ENCODE results near the gene WDR64.
"Not testable (repeated sequence)": the region's sequence is repeated elsewhere in the genome, so short reads cannot be mapped to it uniquely, and the experiment has no call there.

The WDR64 gene

GRCh38 chr1:241660424-241660972, 8.4 kb downstream of the WDR64 start:
- DNase-seq = no peak

GRCh38 chr1:241666419-241666818, 14.3 kb downstream of the WDR64 start:
- DNase-seq = no peak

GRCh38 chr1:241672301-241672700, 20.2 kb downstream of the WDR64 start:
- no peak for DNase-seq

GRCh38 chr1:241674805-241675384, 22.8 kb downstream of the WDR64 start:
- no peak for DNase-seq

- peak; percentile 15 for DNase-seq
These were observed 23.9 kb downstream of the WDR64 start for GRCh38 chr1:241675983-241676382.

- DNase-seq = peak; percentile 16
These were observed 25.1 kb downstream of the WDR64 start for GRCh38 chr1:241677201-241677600.

GRCh38 chr1:241678536-241678935, 26.5 kb downstream of the WDR64 start:
- DNase-seq = no peak

GRCh38 chr1:241679404-241679803, 27.3 kb downstream of the WDR64 start:
- no peak for DNase-seq

- no peak for DNase-seq
These were observed 27.9 kb downstream of the WDR64 start for GRCh38 chr1:241679961-241680360.

GRCh38 chr1:241681861-241682448, 29.9 kb downstream of the WDR64 start:
- not testable (repeated sequence) for DNase-seq

- no peak for DNase-seq
These were observed 30.8 kb downstream of the WDR64 start for GRCh38 chr1:241682921-241683320.

- DNase-seq = no peak
These were observed 32.0 kb downstream of the WDR64 start for GRCh38 chr1:241684108-241684507.

- no peak for DNase-seq
These were observed 36.9 kb downstream of the WDR64 start for GRCh38 chr1:241688940-241689368.

- no peak for DNase-seq
These were observed 43.4 kb downstream of the WDR64 start for GRCh38 chr1:241695246-241696171.

GRCh38 chr1:241696172-241696814, 44.2 kb downstream of the WDR64 start:
- no peak for DNase-seq

- DNase-seq = no peak
These were observed 44.9 kb downstream of the WDR64 start for GRCh38 chr1:241696815-241697639.

- no peak for DNase-seq
These were observed 45.5 kb downstream of the WDR64 start for GRCh38 chr1:241697640-241698018.

- DNase-seq = no peak
These were observed 46.1 kb downstream of the WDR64 start for GRCh38 chr1:241698177-241698576.

- DNase-seq = no peak
These were observed 49.6 kb downstream of the WDR64 start for GRCh38 chr1:241701483-241702295.

GRCh38 chr1:241702442-241703373, 50.6 kb downstream of the WDR64 start:
- no peak for DNase-seq
